ENCODE measurements around the gene CAPSL. TPM values are rescaled to one million over a fixed set of nuclear protein-coding genes. Genes with fewer than 3 reads are reported as not detected.

Gene CAPSL
- total RNA-seq, 4 donors from 2014 or later, result not detected

DNA sequence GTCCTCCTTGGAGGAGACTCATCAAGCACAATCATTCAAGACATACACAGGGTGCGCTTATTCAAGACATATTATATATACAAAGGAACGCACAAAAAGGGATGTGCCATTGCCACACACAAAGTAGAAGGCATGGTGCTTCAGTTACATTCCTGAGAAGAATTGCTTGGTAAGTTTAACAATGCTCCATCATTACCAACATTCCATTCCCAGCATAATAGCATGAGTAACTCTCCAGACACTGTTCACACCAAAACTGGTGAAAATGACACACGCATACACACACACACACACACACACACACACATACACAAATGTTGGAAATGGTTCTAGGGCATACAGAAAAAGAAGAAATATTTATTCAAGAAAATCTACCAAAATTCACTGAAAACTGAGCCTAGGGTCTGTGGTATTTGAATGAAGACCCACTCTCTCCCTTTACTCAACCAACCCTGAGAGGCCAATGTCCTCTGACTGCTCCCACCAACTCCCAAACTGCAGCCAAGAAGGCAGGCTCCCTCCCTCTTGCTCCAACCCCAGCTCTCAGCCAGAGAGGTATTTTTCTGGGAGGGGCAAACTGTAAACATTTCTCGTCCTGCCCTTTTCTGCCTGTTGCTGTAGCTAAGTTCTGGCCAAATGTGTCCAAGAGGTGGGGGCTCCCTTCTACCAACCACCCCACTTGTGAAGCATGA, 32.9 kb upstream of the CAPSL start:
- H3K36me3 ChIP-seq, result no peaks in the 10 kb centered on the region
- DNase-seq, result no peak
- no peaks in the 10 kb centered on the region for H3K4me1 ChIP-seq
- no peak overlapping the region for H3K4me3 ChIP-seq
- H3K27ac ChIP-seq, result no peak overlapping the region
- no peak for TF ChIP-seq POLR2A (IDR thresholded peaks at IDR 0.05)
- no peak for TF ChIP-seq CTCF (IDR thresholded peaks at IDR 0.05)
- no peaks in the 10 kb centered on the region for H3K9me3 ChIP-seq
- no peaks in the 10 kb centered on the region for H3K27me3 ChIP-seq

GRCh38 chr5:35963381-35963843, 25.0 kb upstream of the CAPSL start:
- TF ChIP-seq POLR2A (IDR thresholded peaks at IDR 0.05) (no peak), CTCF (IDR thresholded peaks at IDR 0.05) (peak in 4 of 6 experiments; percentile 34 to 79 (median 74))
- H3K27ac ChIP-seq, result no peak overlapping the region
- no peaks in the 10 kb centered on the region for H3K27me3 ChIP-seq
- H3K4me3 ChIP-seq, result no peak overlapping the region
- peak in 1 of 3 donors; percentile 68 for DNase-seq
- H3K9me3 ChIP-seq, result no peaks in the 10 kb centered on the region
- H3K36me3 ChIP-seq, result no peaks in the 10 kb centered on the region
- no peaks in the 10 kb centered on the region for H3K4me1 ChIP-seq

DNA sequence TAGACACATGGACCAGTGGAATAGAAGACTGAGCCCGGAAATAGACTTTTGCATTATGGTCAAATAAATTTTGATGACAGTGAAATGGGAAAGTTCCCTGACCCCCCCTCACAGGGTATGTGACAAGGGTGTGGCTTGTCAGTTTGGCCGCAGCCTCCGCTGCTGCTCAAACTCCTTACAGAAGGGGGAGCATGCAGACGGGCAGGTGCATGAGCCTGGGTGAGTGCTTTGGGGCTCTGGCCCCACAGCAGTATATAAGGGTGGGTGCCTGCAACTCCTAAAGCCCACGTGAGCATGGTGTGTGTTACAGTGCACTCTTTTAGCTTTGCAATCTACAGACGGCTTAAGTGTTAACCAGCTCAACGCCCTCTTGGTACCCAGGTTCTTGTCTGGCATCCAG, 21.9 kb upstream of the CAPSL start:
- no peak overlapping the region for H3K27ac ChIP-seq
- no peak overlapping the region for H3K4me3 ChIP-seq
- DNase-seq, result no peak
- no peak for TF ChIP-seq CTCF (IDR thresholded peaks at IDR 0.05)
- H3K9me3 ChIP-seq, result no peaks in the 10 kb centered on the region
- no peaks in the 10 kb centered on the region for H3K36me3 ChIP-seq
- no peaks in the 10 kb centered on the region for H3K27me3 ChIP-seq
- no peaks in the 10 kb centered on the region for H3K4me1 ChIP-seq

DNA sequence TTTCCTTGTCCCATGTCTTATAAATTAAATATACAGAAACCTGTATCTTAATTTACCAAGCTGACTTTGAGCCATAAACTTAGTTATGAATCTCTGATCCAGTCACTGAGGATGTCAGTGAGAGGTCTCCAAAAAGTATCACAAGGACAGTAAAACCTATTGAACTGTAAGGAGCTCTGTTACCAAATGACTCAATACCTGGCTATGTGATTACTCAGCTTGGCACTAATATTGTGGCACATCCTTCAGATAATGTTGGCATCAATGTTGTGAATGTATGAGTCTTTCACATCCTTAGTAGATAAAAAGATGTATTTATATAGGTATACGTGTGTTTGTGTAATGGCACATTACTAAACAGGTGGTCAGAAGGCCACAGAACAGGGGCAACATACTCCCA, 18.0 kb upstream of the CAPSL start:
- H3K4me1 ChIP-seq, result no peaks in the 10 kb centered on the region
- TF ChIP-seq POLR2A (IDR thresholded peaks at IDR 0.05) (no peak), CTCF (IDR thresholded peaks at IDR 0.05) (no peak)
- no peaks in the 10 kb centered on the region for H3K27me3 ChIP-seq
- no peak overlapping the region for H3K4me3 ChIP-seq
- H3K36me3 ChIP-seq, result no peaks in the 10 kb centered on the region
- DNase-seq, result no peak
- no peaks in the 10 kb centered on the region for H3K9me3 ChIP-seq
- H3K27ac ChIP-seq, result no peak overlapping the region

GRCh38 chr5:35954175-35954574, 15.8 kb upstream of the CAPSL start:
- no peak for DNase-seq
- no peaks in the 10 kb centered on the region for H3K36me3 ChIP-seq

More at GRCh38 chr5:35954175-35954574, 15.8 kb upstream of the CAPSL start:
- Histone ChIP-seq H3K9me3 (no peaks in the 10 kb centered on the region), H3K4me1 (no peaks in the 10 kb centered on the region), H3K27ac (no peak overlapping the region), H3K4me3 (no peak overlapping the region), H3K27me3 (no peaks in the 10 kb centered on the region)
- no peak for TF ChIP-seq CTCF (IDR thresholded peaks at IDR 0.05)
- TF ChIP-seq POLR2A (IDR thresholded peaks at IDR 0.05), result no peak
